Heart left ventricle (tissue), 16 donors: ENCODE measurements around the gene GRM8. TPM values are rescaled to one million over a fixed set of nuclear protein-coding genes. Genes with fewer than 3 reads are reported as not detected.

Experiments
- ATAC-seq, 4 donors: fragments of 200-7000 bp; cut with Tn5 transposase; one replicate each; pipeline ENCODE4 v1.9.1; 2020 to 2022; ENCODE audit warnings: moderate library complexity in 4 of 4, mild to moderate bottlenecking in 3 of 4, moderate number of reproducible peaks in 1 of 4
- DNase-seq, 5 donors: peaks; one replicate each; pipeline ENCODE4 v3.0.0-alpha.2; 2020
- H3K27ac ChIP-seq, 12 donors: fragments of 200-600 bp; sonication (generic) in 4 of 12; one replicate each; pipeline versions ENCODE4 v1.5.0 to v1.8.0; 2016 to 2022; ENCODE audit warnings: mild to moderate bottlenecking in 2 of 12
- H3K27me3 ChIP-seq, 9 donors: fragments of 200-600 bp; sonication (generic) in 2 of 9; one replicate each; pipeline versions ENCODE4 v1.5.1 to v1.8.0; 2016 to 2022; ENCODE audit warnings: mild to moderate bottlenecking in 3 of 9
- H3K36me3 ChIP-seq, 9 donors: fragments of 200-600 bp; sonication (generic) in 2 of 9; one replicate each; pipeline versions ENCODE4 v1.5.0 to v1.8.0; 2018 to 2022; ENCODE audit warnings: mild to moderate bottlenecking in 2 of 9
- H3K4me1 ChIP-seq, 12 donors: fragments of 200-600 bp; sonication (generic) in 4 of 12; one replicate each; pipeline versions ENCODE4 v1.5.0 to v1.8.0; 2016 to 2022; ENCODE audit warnings: mild to moderate bottlenecking in 3 of 12
- H3K4me3 ChIP-seq, 12 donors: fragments of 200-600 bp; sonication (generic) in 4 of 12; one replicate each; pipeline versions ENCODE4 v1.5.0 to v1.8.0; 2017 to 2022; ENCODE audit warnings: mild to moderate bottlenecking in 9 of 12, moderate library complexity in 4 of 12
- H3K9me3 ChIP-seq, 12 donors: fragments of 200-600 bp; sonication (generic) in 4 of 12; one replicate each; pipeline versions ENCODE4 v1.5.0 to v1.8.0; 2016 to 2022; ENCODE audit warnings: mild to moderate bottlenecking in 1 of 12
- CTCF ChIP-seq, 12 donors: fragments of 200-600 bp; sonication (generic) in 4 of 12; IDR thresholded peaks; one replicate each; pipeline versions ENCODE4 v1.5.0 to v1.8.0; 2018 to 2022; ENCODE audit warnings: antibody characterized with exemption in 12 of 12, mild to moderate bottlenecking in 5 of 12
- POLR2A ChIP-seq, 2 donors: fragments of 450-650 bp; IDR thresholded peaks; one replicate each; pipeline ENCODE4 v1.6.1; 2017; ENCODE audit warnings: antibody characterized with exemption in 2 of 2, mild to moderate bottlenecking in 2 of 2, moderate library complexity in 2 of 2
- WGBS, 4 donors: extraction: QIAGEN DNeasy Blood & Tissue Kit in 2 of 4; methylation state at CpG; one replicate each; pipeline versions ENCODE4 v1.1.5 to v1.1.7; 2013 to 2018; 5-methylcytosine and 5-hydroxymethylcytosine counted together
- intact Hi-C, 10 donors: fragments of 100-400 bp; cut with DNase I; formaldehyde crosslinking; loops; one replicate each; pipeline versions ENCODE4 v1.11.1 to v1.14.2; 2022
- polyA plus RNA-seq, 2 donors: library from polyadenylated mRNA; stranded (reverse); fragments of 200-250 nt; gene quantifications; one replicate each; pipeline ENCODE4 v1.2.3, GENCODE V29; 2013
- total RNA-seq, 9 donors: library from RNA; depleted of rRNA in 2 of 9; stranded (reverse); fragments of >200 nt in 2 of 9; fragmentation: NEBNext Ultra II Directional in 3 of 9; extraction: Animal tissue kit (Norgen Biotek cat#: 25700) in 3 of 9; gene quantifications; one replicate each; pipeline versions ENCODE4 v1.1.0 to v1.2.4, GENCODE V29; 2016 to 2023
- donor health status: ischemic (EF 13 %, LVEDD 7.1; RV severe dilation, severe dysfunction).
- donor health status: healthy with polysubstance abuse.
- donor health status: DM: no; HTN: yes; CAD: no.
- donor health status: DM: no; HTN: no; CAD: no.
- donor health status: ischemic (EF 25% LVEDD 6.9; RV normal size, moderate dysfunction).
- donor health status: ischemic (EF 25% LVEDD 5.7; RV mildly dilated, moderate dysfunction).
- donor health status: healthy.
- donor health status: DM: yes; HTN: yes; CAD: no.
- donor health status: ischemic (EF 35%, LVEDD 5.7; RV mildly dilated, moderate dysfunction).
- donor health status: nonischemic (EF 11% LVEDD 7.7; RV severe dilation, severe dysfunction).
- donor health status: DM: yes; HTN: yes; CAD: no.
- donor health status: PGD.
- donor health status: ischemic (EF 29% LVEDD 5.4; RV normal size, mild dysfunction).
- donor health status: nonischemic (EF 23%, LVEDD 6.1; RV moderate dilation, normal function).

GRM8 gene
- total and polyA plus RNA-seq, 11 donors: 0.21 to 0.75 (median 0.32) TPM; not detected in 5

- DNase-seq: no peak
- no peak for ATAC-seq
- no peak overlapping the region for H3K4me3 ChIP-seq
- peaks cover 0 to 14% (median 0%) of the 10 kb centered on the region in 12 donors for H3K4me1 ChIP-seq
- H3K9me3 ChIP-seq: no peaks in the 10 kb centered on the region
- intact Hi-C loops: no loop called here
- H3K27me3 ChIP-seq: no peaks in the 10 kb centered on the region
- WGBS, 4 donors: 84 to 87% (median 87%) methylated on average over 6 of the region's 6 CpGs
- TF ChIP-seq CTCF (IDR thresholded peaks at IDR 0.05) (no peak), POLR2A (IDR thresholded peaks at IDR 0.05) (no peak)
- no peaks in the 10 kb centered on the region for H3K36me3 ChIP-seq
- no peak overlapping the region for H3K27ac ChIP-seq
Measured at GRCh38 chr7:126445991-126446390, 806.8 kb downstream of the GRM8 start.

- no peaks in the 10 kb centered on the region for H3K27me3 ChIP-seq
- no peaks in the 10 kb centered on the region for H3K36me3 ChIP-seq
- H3K4me3 ChIP-seq: no peak overlapping the region
- DNase-seq (no peak), ATAC-seq (no peak)
- H3K27ac ChIP-seq: no peak overlapping the region
- H3K9me3 ChIP-seq: no peaks in the 10 kb centered on the region
- 94 to 97% (median 96%) methylated on average over 1 of the region's 1 CpG for WGBS, 4 donors
- TF ChIP-seq CTCF (IDR thresholded peaks at IDR 0.05) (no peak), POLR2A (IDR thresholded peaks at IDR 0.05) (no peak)
- intact Hi-C loops: no loop called here
- H3K4me1 ChIP-seq: no peaks in the 10 kb centered on the region
Measured at GRCh38 chr7:126443951-126444350, 808.8 kb downstream of the GRM8 start.

- Histone ChIP-seq H3K4me1 (peaks cover 0 to under 1% (median 0%) of the 10 kb centered on the region in 12 donors), H3K4me3 (no peak overlapping the region), H3K9me3 (no peaks in the 10 kb centered on the region), H3K36me3 (no peaks in the 10 kb centered on the region), H3K27ac (no peak overlapping the region), H3K27me3 (no peaks in the 10 kb centered on the region)
- no peak for ATAC-seq
- no peak for DNase-seq
- 76 to 83% (median 81%) methylated on average over 3 of the region's 3 CpGs for WGBS, 4 donors
- intact Hi-C loops: no loop called here
- TF ChIP-seq CTCF (IDR thresholded peaks at IDR 0.05) (no peak), POLR2A (IDR thresholded peaks at IDR 0.05) (no peak)
Measured at GRCh38 chr7:126442908-126443307, 809.8 kb downstream of the GRM8 start.

- no peak overlapping the region for H3K27ac ChIP-seq
- H3K4me3 ChIP-seq: no peak overlapping the region
- no peak for ATAC-seq
- WGBS, 4 donors: 31 to 71% (median 61%) methylated on average over 2 of the region's 2 CpGs
- H3K27me3 ChIP-seq: no peaks in the 10 kb centered on the region
- no peaks in the 10 kb centered on the region for H3K36me3 ChIP-seq
- no peak for TF ChIP-seq CTCF (IDR thresholded peaks at IDR 0.05)
- TF ChIP-seq POLR2A (IDR thresholded peaks at IDR 0.05): no peak
- peaks cover 0 to 6% (median 0%) of the 10 kb centered on the region in 12 donors for H3K4me1 ChIP-seq
- intact Hi-C loops: no loop called here
- no peak for DNase-seq
- H3K9me3 ChIP-seq: no peaks in the 10 kb centered on the region
Measured at GRCh38 chr7:126441745-126442144, 811.0 kb downstream of the GRM8 start.
